Calu3 (cell line): ENCODE measurements around the gene PLCB3. TPM values are rescaled to one million over a fixed set of nuclear protein-coding genes. Genes with fewer than 3 reads are reported as not detected.

Experiments
- BruUV-seq: library from RNA; stranded (reverse); fragments of 400-500 nt; replicated peaks from 2 replicates; lab custom pipeline; 2021; lab: Mats Ljungman, UMichigan
- CTCF ChIA-PET: fragments of 300-600 bp; sonication (Branson Sonifier 250); formaldehyde crosslinking; loops from one replicate; lab custom pipeline; 2022; ENCODE audit warnings: antibody characterized with exemption; lab: Charles Lee
- DNase-seq: peaks from one replicate; pipeline ENCODE4 v3.0.0; 2022
- H3K27ac Mint-ChIP-seq: one replicate; pipeline ENCODE4 v1.8.0; 2022; ENCODE audit warnings: mixed read lengths; ENCODE audit not compliant: unreplicated experiment
- H3K27me3 Mint-ChIP-seq: one replicate; pipeline ENCODE4 v1.8.0; 2022; ENCODE audit warnings: mixed read lengths; ENCODE audit not compliant: unreplicated experiment
- H3K36me3 Mint-ChIP-seq: one replicate; pipeline ENCODE4 v1.8.0; 2022; ENCODE audit warnings: mild to moderate bottlenecking, moderate library complexity, mixed read lengths; ENCODE audit not compliant: insufficient read depth, unreplicated experiment
- H3K4me1 Mint-ChIP-seq: one replicate; pipeline ENCODE4 v1.8.0; 2022; ENCODE audit warnings: mild to moderate bottlenecking, low read depth, mixed read lengths; ENCODE audit not compliant: unreplicated experiment
- H3K4me3 Mint-ChIP-seq: one replicate; pipeline ENCODE4 v1.8.0; 2022; ENCODE audit warnings: mild to moderate bottlenecking, low read depth, moderate library complexity, mixed read lengths; ENCODE audit not compliant: unreplicated experiment
- H3K9me3 Mint-ChIP-seq: one replicate; pipeline ENCODE4 v1.8.0; 2022; ENCODE audit warnings: low read depth, mixed read lengths; ENCODE audit not compliant: unreplicated experiment
- CTCF ChIP-seq: fragments of 200-600 bp; IDR thresholded peaks from one replicate; pipeline ENCODE4 v1.8.0; 2022; ENCODE audit warnings: antibody characterized with exemption; ENCODE audit not compliant: unreplicated experiment
- intact Hi-C: fragments of 100-400 bp; cut with micrococcal nuclease; formaldehyde crosslinking; loops from one replicate; pipeline ENCODE4 v1.10.0; 2022; ENCODE audit not compliant: unreplicated experiment
- total RNA-seq: library from RNA; stranded (reverse); gene quantifications from 2 replicates; pipeline ENCODE4 v1.2.3, GENCODE V29; 2022

The PLCB3 gene
- total RNA-seq, 1 experiment from 2014 or later, result 39.5 TPM

DNA sequence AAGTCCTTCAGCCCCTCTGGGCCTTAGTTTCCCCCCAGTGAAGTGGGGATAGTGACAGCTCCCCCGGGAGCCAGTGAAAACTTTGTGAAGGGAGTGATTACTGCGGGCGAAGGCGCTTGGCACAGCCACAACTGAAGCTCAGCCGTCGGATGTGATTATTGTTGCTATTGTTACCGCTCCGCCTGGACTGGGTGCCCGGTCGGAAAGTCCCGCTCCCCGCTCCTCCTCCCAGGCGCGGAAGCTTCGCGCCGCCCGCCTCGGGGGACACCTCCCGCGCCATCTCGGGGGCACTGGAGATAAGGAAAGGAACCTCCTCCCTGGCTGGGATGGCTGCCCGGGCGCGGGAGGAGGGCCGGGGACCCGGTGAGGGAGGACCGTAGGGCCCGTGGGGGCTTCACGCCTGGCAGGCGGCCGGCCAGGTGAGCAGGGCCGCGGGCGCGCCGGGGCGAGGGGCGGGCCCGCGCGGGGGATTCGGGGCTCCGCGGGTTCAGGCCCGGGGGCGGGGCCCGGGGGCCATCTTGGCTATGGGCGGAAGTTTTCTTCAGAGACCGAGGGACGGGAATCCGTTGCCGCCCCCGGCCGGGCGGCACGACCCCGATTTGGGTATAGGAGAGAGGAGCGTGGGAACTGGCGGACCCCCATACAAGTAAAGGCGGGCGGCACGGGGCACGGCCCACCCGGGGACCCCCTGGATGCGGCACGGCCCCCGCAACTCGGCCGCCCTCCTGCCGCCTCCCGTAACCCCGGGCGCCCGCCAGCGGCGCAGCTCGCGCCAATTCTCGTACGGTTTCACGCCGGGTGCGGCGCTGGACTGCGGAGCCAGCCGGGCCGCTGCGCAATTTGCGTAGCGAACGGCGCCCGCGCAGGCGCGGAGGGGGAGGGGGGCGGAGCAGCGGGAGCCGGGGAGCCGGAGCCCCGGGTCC lies 33.9 kb downstream of the PLCB3 start, which contains the start of gene GPR137:
GPR137 (plus strand) TSS at position 887 of the 923 bp plus-strand sequence. CDS start 677 bp downstream, outside the sequence.
- TF ChIP-seq CTCF, result no peak
- TSS peak; percentile 89 for BruUV-seq
- intact Hi-C loops, result no loop called here
- DNase-seq, result peak; percentile 87
- Mint-ChIP-seq H3K9me3 (no peaks in the 10 kb centered on the region), H3K27me3 (peaks cover 14% of the 10 kb centered on the region), H3K27ac (peak within 1 kb of the TSS; percentile 63), H3K4me1 (peaks cover 22% of the 10 kb centered on the region), H3K4me3 (peak within 1 kb of the TSS; percentile 68), H3K36me3 (peaks cover 45% of the 10 kb centered on the region)
- CTCF ChIA-PET, result interaction anchor here (0.6 to 2.1 kb wide), 6 partner anchors 13 to 46 kb away, joined by 3 to 8 read pairs (median 5); partner anchors contain the start of genes PLCB3, PRDX5 and TRMT112

GRCh38 chr11:64285885-64286800 lies 34.8 kb downstream of the PLCB3 start:
- Mint-ChIP-seq H3K4me3 (peak overlapping the region; percentile 68), H3K27me3 (peaks cover 23% of the 10 kb centered on the region), H3K4me1 (peaks cover 29% of the 10 kb centered on the region), H3K36me3 (peaks cover 48% of the 10 kb centered on the region), H3K27ac (peak overlapping the region; percentile 1), H3K9me3 (no peaks in the 10 kb centered on the region)
- intact Hi-C loops, result no loop called here
- CTCF ChIA-PET, result interaction anchor here (1.7 to 2.1 kb wide), 2 partner anchors 15 to 18 kb away, joined by 5 to 8 read pairs; no protein-coding TSS in a partner anchor
- TF ChIP-seq CTCF, result no peak
- BruUV-seq, result no TSS peak
- DNase-seq, result peak; percentile 56

DNA sequence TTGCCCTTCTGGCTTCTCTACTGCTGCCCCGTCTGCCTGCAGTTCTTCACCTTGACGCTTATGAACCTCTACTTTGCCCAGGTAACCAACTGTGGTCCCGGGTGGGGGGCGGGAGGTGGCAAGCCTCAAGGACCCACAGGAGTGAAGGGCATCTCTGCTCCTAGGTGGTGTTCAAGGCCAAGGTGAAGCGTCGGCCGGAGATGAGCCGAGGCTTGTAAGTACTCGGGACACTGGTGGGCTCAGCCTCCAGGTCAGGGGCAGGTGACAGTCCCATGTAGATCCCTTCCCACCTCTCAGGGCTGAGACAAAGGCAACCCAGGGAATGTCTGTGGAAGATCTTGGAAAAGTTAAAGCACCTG lies 35.5 kb downstream of the PLCB3 start:
- peaks cover 23% of the 10 kb centered on the region for H3K4me1 Mint-ChIP-seq
- TF ChIP-seq CTCF, result no peak
- no TSS peak for BruUV-seq
- peaks cover 25% of the 10 kb centered on the region for H3K27me3 Mint-ChIP-seq
- CTCF ChIA-PET, result no interaction called here
- H3K4me3 Mint-ChIP-seq, result peak overlapping the region; percentile 68
- peak overlapping the region; percentile 1 for H3K27ac Mint-ChIP-seq
- H3K9me3 Mint-ChIP-seq, result no peaks in the 10 kb centered on the region
- H3K36me3 Mint-ChIP-seq, result peaks cover 43% of the 10 kb centered on the region
- intact Hi-C loops, result no loop called here
- DNase-seq, result no peak

GRCh38 chr11:64287676-64288352 lies 36.5 kb downstream of the PLCB3 start:
- no peak overlapping the region for H3K4me3 Mint-ChIP-seq
- peaks cover 35% of the 10 kb centered on the region for H3K27me3 Mint-ChIP-seq
- no TSS peak for BruUV-seq
- DNase-seq, result no peak
- no peak for TF ChIP-seq CTCF
- H3K27ac Mint-ChIP-seq, result no peak overlapping the region
- peaks cover 17% of the 10 kb centered on the region for H3K4me1 Mint-ChIP-seq
- H3K9me3 Mint-ChIP-seq, result no peaks in the 10 kb centered on the region
- CTCF ChIA-PET, result no interaction called here
- intact Hi-C loops, result no loop called here
- peaks cover 34% of the 10 kb centered on the region for H3K36me3 Mint-ChIP-seq
